ENCODE measurements around the gene STH.

GRCh38 chr17:46028981-46029565 is 30.0 kb downstream of the STH start:
- TF ChIP-seq JUND (IDR thresholded peaks at IDR 0.05; ENCODE audit: borderline replicate concordance, low read depth, low read length) (no peak), JUND (tag; IDR thresholded peaks at IDR 0.05; ENCODE audit: borderline replicate concordance, low read depth, low read length) (no peak), ELF2 (CRISPR knock-in tag; IDR thresholded peaks at IDR 0.05) (no peak), E2F1 (CRISPR knock-in tag; IDR thresholded peaks at IDR 0.05) (no peak), ZNF124 (CRISPR knock-in tag; IDR thresholded peaks at IDR 0.05) (no peak), ERF (CRISPR knock-in tag; IDR thresholded peaks at IDR 0.05) (no peak), CTCF (IDR thresholded peaks at IDR 0.05 in 2 of 3, conservative IDR thresholded peaks at IDR 0.05 in 1 of 3; ENCODE audit: insufficient read depth in 2 of 3, low read depth in 1 of 3, low read length in 3 of 3) (no peak), KLF16 (IDR thresholded peaks at IDR 0.05) (no peak), MAFG (tag; conservative IDR thresholded peaks at IDR 0.05) (no peak), GABPA (tag; conservative IDR thresholded peaks at IDR 0.05; ENCODE audit: low read depth) (no peak), HMBOX1 (IDR thresholded peaks at IDR 0.05) (no peak), SP1 (CRISPR knock-in tag; IDR thresholded peaks at IDR 0.05) (no peak), LARP7 (IDR thresholded peaks at IDR 0.05) (no peak)

All from K562 (cell line).